Stimulated activated CD4-positive, alpha-beta T cell treated with anti-CD3 and anti-CD28 coated beads, Interleukin-1b, Interleukin-23, amount 100 ng/mL, for 1 hour (primary cell): ENCODE measurements around the gene LSP1.

Experiments
- DNase-seq, 2 donors: peaks; one replicate each; pipeline ENCODE4 v3.0.0-alpha.2; 2020; ENCODE audit warnings: low read depth in 2 of 2

LSP1 gene

DNA sequence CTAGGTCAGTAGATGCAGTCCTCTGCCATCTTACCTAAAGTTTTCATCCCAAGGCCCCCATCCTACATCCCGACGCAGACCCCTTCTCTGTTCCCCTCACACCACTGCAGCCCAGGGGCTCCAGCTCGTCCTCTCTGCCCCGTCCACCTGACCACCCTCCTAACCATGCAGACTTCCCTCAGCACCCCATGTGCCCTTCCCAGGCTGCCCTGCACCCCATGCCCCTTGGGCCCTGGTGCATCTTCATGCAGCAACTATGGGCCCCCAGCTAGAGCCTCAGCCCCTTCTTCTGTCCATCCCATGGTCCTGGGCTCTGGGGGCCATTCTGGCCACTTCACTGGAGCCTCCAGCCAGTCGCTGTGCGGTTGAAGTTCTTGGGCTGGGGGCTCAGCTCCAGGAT is 35.9 kb downstream of the LSP1 start:
- no peak for DNase-seq

DNA sequence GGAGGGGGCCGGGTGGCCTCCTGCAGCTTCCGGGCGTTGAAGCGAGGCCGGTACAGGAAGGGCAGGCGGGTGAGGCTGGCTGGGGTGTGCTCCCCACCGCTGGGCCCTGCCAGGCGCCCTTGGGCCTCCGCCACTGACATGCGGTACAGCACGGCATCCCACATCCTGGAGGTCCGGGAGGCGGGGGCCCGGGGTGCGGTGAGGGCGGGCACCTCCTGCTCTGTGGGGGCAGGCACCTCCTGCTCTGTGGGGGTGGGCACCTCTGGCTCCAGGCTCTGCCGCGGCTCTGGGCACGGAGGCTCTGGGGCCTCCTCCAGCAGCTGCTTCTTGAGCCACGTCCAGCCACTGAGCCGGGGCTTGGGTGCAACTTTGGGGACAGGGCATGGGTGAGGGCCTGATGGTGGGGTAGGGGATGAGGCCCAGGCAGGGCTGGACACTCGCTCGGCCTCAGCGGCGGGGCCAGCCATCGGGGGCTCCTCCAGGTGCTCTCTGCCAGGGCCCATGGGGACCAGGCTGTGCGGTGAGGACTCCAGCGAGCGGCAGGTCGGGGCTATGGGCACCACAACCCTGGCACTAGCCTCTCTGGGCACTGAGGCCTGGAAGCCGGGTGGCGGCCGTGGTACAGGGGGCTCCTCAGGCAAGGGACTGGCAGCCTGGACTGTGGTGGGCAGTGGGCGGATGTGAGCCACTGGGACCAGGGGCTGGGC is 36.5 kb downstream of the LSP1 start:
- DNase-seq, result peak in 1 of 2 donors; percentile 47

DNA sequence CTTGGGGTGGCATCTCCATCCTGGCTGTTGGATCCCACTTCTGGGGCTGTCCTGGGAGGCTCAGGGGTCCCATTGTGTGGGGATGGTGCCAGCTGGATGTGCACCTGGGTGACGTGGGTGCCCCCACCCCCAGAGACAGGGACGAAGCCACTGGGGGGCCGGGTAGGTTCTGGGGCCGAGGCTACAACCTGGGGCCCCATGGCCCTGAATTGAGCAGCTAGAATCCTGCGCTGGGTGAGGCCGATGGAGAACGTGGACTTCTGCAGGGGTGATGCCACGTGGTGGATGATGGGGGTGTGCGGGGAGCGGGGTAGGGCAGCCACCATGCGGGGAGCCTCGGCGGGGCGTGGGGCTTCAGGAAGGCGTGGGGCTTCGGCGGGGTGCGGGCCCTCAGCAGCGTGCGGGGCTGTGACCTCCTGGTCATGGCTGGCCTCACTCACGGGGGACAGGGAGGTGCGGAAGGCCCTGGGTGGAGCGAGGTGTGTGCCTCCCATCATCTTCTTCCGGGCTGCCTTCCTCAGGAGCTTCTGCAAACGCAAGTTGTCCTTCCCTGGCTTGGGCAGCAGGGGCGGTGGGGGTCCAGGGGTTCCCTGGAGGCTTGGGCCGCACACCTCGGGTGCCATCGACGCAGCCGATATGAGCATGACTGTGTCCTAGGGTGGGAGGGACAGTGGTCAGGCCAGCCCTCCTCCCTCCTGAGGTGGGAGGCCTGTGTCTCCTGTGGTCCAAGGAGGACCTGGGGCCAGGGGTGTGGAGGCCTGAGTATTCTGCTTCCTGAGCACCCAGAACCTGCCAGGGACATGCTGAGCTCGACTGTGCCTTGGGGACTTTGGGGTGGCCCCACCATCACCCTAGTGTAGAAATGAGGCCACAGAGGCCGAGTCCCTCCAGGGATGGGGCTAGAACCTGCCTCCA is 37.3 kb downstream of the LSP1 start:
- DNase-seq, result no peak

- DNase-seq, result no peak
Observed at GRCh38 chr11:1890856-1891830, 38.3 kb downstream of the LSP1 start.

- DNase-seq, result no peak
Observed at GRCh38 chr11:1891831-1892115, 38.9 kb downstream of the LSP1 start, which contains the start of gene PRR33. TSS of gene PRR33 (minus strand) at chr11:1891895. CDS start at chr11:1890584, 1,311 bp downstream.

- DNase-seq, result no peak
Observed at GRCh38 chr11:1892116-1892515, 39.2 kb downstream of the LSP1 start.

- DNase-seq, result no peak
Observed at GRCh38 chr11:1892558-1892957, 39.7 kb downstream of the LSP1 start.

DNA sequence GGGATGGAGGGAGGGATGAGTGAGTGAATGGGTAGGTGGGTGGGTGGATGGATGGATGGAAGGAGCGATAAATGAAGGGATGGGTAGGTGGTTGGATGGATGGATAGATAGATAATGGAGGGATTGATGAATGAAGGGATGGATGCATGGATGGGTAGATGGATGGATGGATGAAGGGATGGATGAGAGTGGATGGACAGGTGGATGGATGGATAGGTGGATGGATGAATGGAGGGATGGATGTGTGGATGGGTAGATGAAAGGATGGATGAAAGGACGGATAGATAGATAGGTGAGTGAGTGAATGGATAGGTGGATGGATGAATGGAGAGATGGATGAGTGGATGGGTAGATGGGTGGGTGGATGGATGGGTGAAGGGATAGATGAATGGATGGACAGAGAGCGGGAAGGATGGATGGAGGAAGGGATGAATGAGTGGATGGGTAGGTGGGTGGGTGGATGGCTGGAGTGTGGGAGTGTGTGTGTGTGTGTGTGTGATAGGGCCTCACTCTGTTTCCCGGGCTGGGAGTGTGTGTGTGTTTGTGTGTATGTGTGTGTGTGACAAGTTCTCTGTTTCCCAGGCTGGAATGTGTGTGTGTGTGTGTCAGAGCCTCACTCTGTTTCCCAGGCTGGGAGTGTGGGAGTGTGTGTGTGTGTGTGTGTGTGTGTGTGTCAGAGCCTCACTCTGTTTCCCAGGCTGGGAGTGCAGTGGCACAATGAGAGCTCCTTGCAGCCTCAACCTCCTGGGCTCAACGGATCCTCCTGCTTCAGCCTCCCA is 40.9 kb downstream of the LSP1 start:
- DNase-seq, result no peak

DNA sequence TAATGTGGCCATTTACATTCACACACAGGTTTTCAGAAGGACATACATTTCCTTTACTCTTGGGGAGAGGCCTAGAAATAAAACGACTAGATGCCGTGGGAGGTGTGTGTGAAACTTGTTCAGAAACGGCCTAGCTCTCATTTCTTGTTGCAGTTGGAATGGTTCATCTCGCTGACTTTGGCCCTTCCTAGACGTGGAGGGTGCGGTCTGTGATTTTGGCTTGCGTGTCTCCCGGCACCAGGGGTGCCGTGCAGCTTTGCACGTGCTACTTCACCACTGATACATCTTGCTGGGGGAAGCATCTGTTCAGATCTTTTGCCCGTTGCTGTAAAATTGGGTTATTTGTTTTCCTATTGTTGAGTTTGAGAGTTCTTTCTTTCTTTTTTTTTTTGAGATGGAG is 41.9 kb downstream of the LSP1 start:
- no peak for DNase-seq

DNA sequence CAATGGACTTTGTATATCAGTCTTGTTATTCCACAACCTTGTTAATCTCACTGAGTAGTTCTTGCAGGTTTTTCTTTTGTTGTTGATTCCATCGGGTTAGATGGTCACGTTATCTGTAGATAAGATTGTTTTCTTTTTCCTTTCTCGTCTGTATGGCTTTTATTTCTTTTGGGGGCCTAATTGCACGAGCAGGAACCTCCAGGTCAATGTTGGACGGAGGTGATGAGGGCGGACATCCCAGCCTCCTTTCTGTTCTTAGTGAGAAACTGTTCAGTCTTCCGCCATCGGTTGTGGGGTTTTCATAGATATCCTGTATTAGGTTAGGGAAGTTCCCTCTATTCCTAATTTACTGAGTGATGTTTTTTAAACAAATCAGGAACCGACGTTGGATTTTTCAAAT is 43.6 kb downstream of the LSP1 start:
- no peak for DNase-seq

- DNase-seq, result no peak
Observed at GRCh38 chr11:1896923-1897322, 44.0 kb downstream of the LSP1 start.

- DNase-seq, result no peak
Observed at GRCh38 chr11:1899090-1899489, 46.2 kb downstream of the LSP1 start.

- no peak for DNase-seq
Observed at GRCh38 chr11:1899686-1900085, 46.8 kb downstream of the LSP1 start.

GRCh38 chr11:1906181-1906580 is 53.3 kb downstream of the LSP1 start:
- DNase-seq, result no peak

GRCh38 chr11:1906611-1907423 is 53.9 kb downstream of the LSP1 start:
- no peak for DNase-seq

DNA sequence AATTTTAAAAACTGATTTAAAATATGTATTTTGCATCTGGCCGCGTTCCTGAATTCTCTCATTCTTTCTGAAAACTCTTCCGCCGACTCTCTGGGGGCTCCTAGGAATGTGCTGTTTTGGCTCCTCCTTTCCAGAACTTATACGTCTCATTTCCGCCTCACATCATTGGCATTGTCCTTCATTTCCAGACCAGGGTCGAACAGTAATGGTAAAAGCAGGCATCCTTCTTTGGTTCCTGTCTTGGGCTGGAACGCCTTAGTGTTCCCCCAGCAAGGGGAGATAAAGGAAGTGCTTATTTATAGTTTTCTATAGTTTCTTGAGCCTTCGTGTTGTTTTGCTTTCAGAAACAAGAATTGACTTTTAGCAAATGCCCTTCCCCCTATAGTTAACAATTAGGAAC is 55.7 kb downstream of the LSP1 start:
- DNase-seq, result no peak

- DNase-seq, result no peak
Observed at GRCh38 chr11:1909524-1909923, 56.6 kb downstream of the LSP1 start.

GRCh38 chr11:1912289-1912878 is 59.5 kb downstream of the LSP1 start:
- no peak for DNase-seq

DNA sequence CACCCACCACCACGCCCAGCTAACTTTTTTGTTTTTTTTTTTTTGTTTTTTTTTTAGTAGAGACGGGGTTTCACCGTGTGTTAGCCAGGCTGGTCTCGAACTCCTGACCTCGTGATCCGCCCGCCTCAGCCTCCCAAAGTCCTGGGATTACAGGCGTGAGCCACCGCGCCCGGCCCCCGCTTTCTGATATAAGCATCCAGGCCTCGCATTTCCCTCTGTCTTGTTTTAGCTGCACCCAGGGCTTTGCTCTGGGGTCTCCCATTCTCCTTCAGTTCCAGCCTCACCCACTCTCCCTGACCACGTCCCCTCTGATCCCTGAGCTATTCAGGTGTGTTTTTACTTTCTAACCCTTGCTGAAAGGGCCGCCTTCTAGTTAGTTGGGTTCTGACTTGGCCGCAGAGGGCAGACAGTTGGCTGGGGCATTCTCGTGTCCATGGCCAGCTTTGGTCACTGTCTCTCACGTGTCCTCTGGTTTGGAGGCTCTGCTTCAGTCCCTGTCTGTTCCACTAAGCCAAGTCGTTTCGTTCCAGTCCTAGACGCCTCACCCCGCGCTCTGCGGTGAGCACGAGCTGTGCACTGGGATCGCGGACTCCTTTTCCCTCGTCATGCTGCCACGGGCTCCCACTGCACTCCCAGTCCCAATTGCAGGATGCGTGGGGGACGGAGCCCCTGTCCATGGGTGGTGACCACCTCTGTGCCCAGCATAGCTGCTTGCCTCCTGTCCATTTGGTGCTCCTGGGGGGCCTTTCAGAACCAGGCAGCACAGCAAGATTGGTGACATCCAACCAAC is 60.6 kb downstream of the LSP1 start:
- no peak for DNase-seq
